ENCODE measurements around the gene ERRFI1. TPM values are rescaled to one million over a fixed set of nuclear protein-coding genes. Genes with fewer than 3 reads are reported as not detected.

ERRFI1 gene
- total RNA-seq, 1 donor from 2014 or later = 1.4 TPM

GRCh38 chr1:8025671-8026144, 401 bp downstream of the ERRFI1 start:
- DNase-seq (no peak), ATAC-seq (ENCODE audit: low read depth) (peak; percentile 35)
- peak overlapping the region; percentile 86 for H3K4me3 Mint-ChIP-seq
- TF ChIP-seq CTCF (IDR thresholded peaks at IDR 0.05) = no peak
- ChIA-PET POLR2A (no interaction called here), CTCF (interaction anchor here (0.9 kb wide), 1 partner anchor 11 kb away, joined by 3 read pairs; no protein-coding TSS in a partner anchor)
- H3K4me1 Mint-ChIP-seq = peaks cover 12% of the 10 kb centered on the region
- no peaks in the 10 kb centered on the region for H3K36me3 Mint-ChIP-seq (ENCODE audit: low read depth)
- H3K27me3 Mint-ChIP-seq = peaks cover 18% of the 10 kb centered on the region
- H3K27ac Mint-ChIP-seq = no peak overlapping the region
- intact Hi-C loops (cut with micrococcal nuclease) = loop anchor here (1.0 to 5.0 kb wide), 4 partner anchors 243 to 792 kb away; partner anchors contain the start of genes PER3, RERE and SLC45A1
- no peaks in the 10 kb centered on the region for H3K9me3 Mint-ChIP-seq

- Mint-ChIP-seq H3K36me3 (ENCODE audit: low read depth) (no peaks in the 10 kb centered on the region), H3K9me3 (no peaks in the 10 kb centered on the region), H3K27ac (peak overlapping the region; percentile 11), H3K4me1 (peaks cover 12% of the 10 kb centered on the region), H3K27me3 (peaks cover 15% of the 10 kb centered on the region), H3K4me3 (peak overlapping the region; percentile 86)
- no peak for DNase-seq
- ATAC-seq (ENCODE audit: low read depth) = no peak
- intact Hi-C loops (cut with micrococcal nuclease) = loop anchor here (5.0 kb wide), 1 partner anchor 243 kb away; the partner anchor contains the start of gene PER3
- TF ChIP-seq CTCF (IDR thresholded peaks at IDR 0.05) = no peak
- CTCF ChIA-PET = interaction anchor here (0.9 kb wide), 1 partner anchor 10 kb away, joined by 3 read pairs; no protein-coding TSS in a partner anchor
- POLR2A ChIA-PET = no interaction called here
Measured at GRCh38 chr1:8025061-8025670, 943 bp downstream of the ERRFI1 start.

GRCh38 chr1:8024329-8024728, 1.8 kb downstream of the ERRFI1 start:
- Mint-ChIP-seq H3K27ac (no peak overlapping the region), H3K36me3 (ENCODE audit: low read depth) (no peaks in the 10 kb centered on the region), H3K4me3 (no peak overlapping the region), H3K9me3 (no peaks in the 10 kb centered on the region), H3K27me3 (peaks cover 15% of the 10 kb centered on the region), H3K4me1 (peaks cover 15% of the 10 kb centered on the region)
- no peak for DNase-seq
- no peak for TF ChIP-seq CTCF (IDR thresholded peaks at IDR 0.05)
- POLR2A ChIA-PET = no interaction called here
- intact Hi-C loops (cut with micrococcal nuclease) = no loop called here
- CTCF ChIA-PET = interaction anchor here (1.3 kb wide), 1 partner anchor 9 kb away, joined by 8 read pairs; no protein-coding TSS in a partner anchor
- ATAC-seq (ENCODE audit: low read depth) = no peak

- H3K27me3 Mint-ChIP-seq = peaks cover 16% of the 10 kb centered on the region
- H3K4me1 Mint-ChIP-seq = peaks cover 15% of the 10 kb centered on the region
- no peak overlapping the region for H3K4me3 Mint-ChIP-seq
- ATAC-seq (ENCODE audit: low read depth) (no peak), DNase-seq (no peak)
- H3K9me3 Mint-ChIP-seq = no peaks in the 10 kb centered on the region
- CTCF ChIA-PET = interaction anchor here (1.3 kb wide), 1 partner anchor 9 kb away, joined by 8 read pairs; no protein-coding TSS in a partner anchor
- no peaks in the 10 kb centered on the region for H3K36me3 Mint-ChIP-seq (ENCODE audit: low read depth)
- intact Hi-C loops (cut with micrococcal nuclease) = no loop called here
- POLR2A ChIA-PET = no interaction called here
- H3K27ac Mint-ChIP-seq = no peak overlapping the region
- TF ChIP-seq CTCF (IDR thresholded peaks at IDR 0.05) = no peak
Measured at GRCh38 chr1:8023995-8024313, 2.2 kb downstream of the ERRFI1 start.

GRCh38 chr1:8023287-8023994, 2.7 kb downstream of the ERRFI1 start:
- TF ChIP-seq CTCF (IDR thresholded peaks at IDR 0.05) = no peak
- no peaks in the 10 kb centered on the region for H3K36me3 Mint-ChIP-seq (ENCODE audit: low read depth)
- H3K27ac Mint-ChIP-seq = no peak overlapping the region
- H3K4me3 Mint-ChIP-seq = no peak overlapping the region
- H3K9me3 Mint-ChIP-seq = no peaks in the 10 kb centered on the region
- ATAC-seq (ENCODE audit: low read depth) (no peak), DNase-seq (no peak)
- intact Hi-C loops (cut with micrococcal nuclease) = no loop called here
- CTCF ChIA-PET = interaction anchor here (1.3 kb wide), 1 partner anchor 8 kb away, joined by 8 read pairs; no protein-coding TSS in a partner anchor
- H3K27me3 Mint-ChIP-seq = peaks cover 19% of the 10 kb centered on the region
- H3K4me1 Mint-ChIP-seq = peaks cover 15% of the 10 kb centered on the region
- POLR2A ChIA-PET = no interaction called here
